IPS-20b (cell line): ENCODE measurements around the gene RAPGEF6.
"Not testable (repeated sequence)": the region's sequence is repeated elsewhere in the genome, so short reads cannot be mapped to it uniquely, and the experiment has no call there.

ENCODE experiments used
- H3K27ac ChIP-seq: one replicate; pipeline ENCODE4 v1.5.1; 2013; ENCODE audit warnings: low read length
- H3K27me3 ChIP-seq: 2 replicates; pipeline ENCODE4 v1.6.1; 2013; ENCODE audit warnings: mild to moderate bottlenecking, low read length, inconsistent platforms; ENCODE audit not compliant: insufficient read depth
- H3K36me3 ChIP-seq: 2 replicates; pipeline ENCODE4 v1.6.1; 2013; ENCODE audit warnings: low read depth, mild to moderate bottlenecking, inconsistent platforms, low read length, moderate library complexity; ENCODE audit not compliant: insufficient read depth
- H3K4me1 ChIP-seq: 2 replicates; pipeline ENCODE4 v1.6.1; 2013; ENCODE audit warnings: mild to moderate bottlenecking, control low read depth, inconsistent platforms, low read length, moderate library complexity; ENCODE audit not compliant: insufficient read depth
- H3K4me3 ChIP-seq: 2 replicates; pipeline ENCODE4 v1.5.1; 2013; ENCODE audit warnings: mild to moderate bottlenecking, low read length, inconsistent platforms
- H3K9ac ChIP-seq: 2 replicates; pipeline ENCODE4 v1.6.1; 2013; ENCODE audit warnings: low read depth, mild to moderate bottlenecking, inconsistent platforms, low read length, moderate library complexity
- H3K9me3 ChIP-seq: 2 replicates; pipeline ENCODE4 v1.6.1; 2013; ENCODE audit warnings: mild to moderate bottlenecking, low read depth, low read length, inconsistent platforms; ENCODE audit not compliant: insufficient read depth

Gene RAPGEF6, protein sequence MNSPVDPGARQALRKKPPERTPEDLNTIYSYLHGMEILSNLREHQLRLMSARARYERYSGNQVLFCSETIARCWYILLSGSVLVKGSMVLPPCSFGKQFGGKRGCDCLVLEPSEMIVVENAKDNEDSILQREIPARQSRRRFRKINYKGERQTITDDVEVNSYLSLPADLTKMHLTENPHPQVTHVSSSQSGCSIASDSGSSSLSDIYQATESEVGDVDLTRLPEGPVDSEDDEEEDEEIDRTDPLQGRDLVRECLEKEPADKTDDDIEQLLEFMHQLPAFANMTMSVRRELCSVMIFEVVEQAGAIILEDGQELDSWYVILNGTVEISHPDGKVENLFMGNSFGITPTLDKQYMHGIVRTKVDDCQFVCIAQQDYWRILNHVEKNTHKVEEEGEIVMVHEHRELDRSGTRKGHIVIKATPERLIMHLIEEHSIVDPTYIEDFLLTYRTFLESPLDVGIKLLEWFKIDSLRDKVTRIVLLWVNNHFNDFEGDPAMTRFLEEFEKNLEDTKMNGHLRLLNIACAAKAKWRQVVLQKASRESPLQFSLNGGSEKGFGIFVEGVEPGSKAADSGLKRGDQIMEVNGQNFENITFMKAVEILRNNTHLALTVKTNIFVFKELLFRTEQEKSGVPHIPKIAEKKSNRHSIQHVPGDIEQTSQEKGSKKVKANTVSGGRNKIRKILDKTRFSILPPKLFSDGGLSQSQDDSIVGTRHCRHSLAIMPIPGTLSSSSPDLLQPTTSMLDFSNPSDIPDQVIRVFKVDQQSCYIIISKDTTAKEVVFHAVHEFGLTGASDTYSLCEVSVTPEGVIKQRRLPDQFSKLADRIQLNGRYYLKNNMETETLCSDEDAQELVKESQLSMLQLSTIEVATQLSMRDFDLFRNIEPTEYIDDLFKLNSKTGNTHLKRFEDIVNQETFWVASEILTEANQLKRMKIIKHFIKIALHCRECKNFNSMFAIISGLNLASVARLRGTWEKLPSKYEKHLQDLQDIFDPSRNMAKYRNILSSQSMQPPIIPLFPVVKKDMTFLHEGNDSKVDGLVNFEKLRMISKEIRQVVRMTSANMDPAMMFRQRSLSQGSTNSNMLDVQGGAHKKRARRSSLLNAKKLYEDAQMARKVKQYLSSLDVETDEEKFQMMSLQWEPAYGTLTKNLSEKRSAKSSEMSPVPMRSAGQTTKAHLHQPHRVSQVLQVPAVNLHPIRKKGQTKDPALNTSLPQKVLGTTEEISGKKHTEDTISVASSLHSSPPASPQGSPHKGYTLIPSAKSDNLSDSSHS (N-terminal part only)

DNA sequence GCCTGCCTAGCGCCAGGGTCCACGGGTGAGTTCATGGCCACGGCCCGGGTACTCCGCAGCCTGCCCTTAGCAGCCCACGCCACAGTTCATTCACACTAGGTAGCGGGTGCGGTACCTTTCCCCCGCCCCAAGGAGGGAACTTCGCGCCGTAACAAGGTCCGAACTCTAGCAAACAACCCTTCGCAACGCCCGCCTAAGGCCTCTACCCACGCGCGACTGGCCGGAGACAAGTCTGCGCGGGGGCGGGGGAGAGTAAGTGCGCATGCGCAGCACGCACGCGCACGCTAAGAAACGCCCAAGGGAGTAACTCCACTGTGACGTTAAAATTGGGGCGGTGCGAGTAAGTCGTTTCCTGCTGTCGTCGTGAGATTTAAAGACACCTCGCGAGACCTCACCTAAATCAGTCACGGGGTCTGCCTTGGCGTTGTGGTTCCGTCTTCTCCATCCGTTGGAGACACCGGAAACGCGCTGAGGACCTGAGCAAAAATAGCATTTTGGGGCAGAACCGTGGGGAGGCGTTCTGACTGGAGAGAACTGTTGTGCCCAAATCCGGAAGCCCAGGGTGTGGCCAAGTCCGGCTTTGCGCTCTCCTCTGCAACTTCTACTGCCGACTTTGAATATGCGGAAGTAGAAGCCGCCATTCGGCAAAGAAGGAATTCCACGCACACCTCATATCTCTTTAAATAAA lies at the start of gene RAPGEF6:
RAPGEF6 (minus strand) TSS at position 234 of the 688 bp plus-strand sequence; CDS start at position 35, 199 bp downstream.
- Histone ChIP-seq H3K36me3 (no peaks in the 10 kb centered on the region), H3K9me3 (no peaks in the 10 kb centered on the region), H3K4me3 (peak within 1 kb of the TSS; percentile 96), H3K27ac (peak within 1 kb of the TSS; percentile 97), H3K9ac (peak within 1 kb of the TSS; percentile 98), H3K27me3 (no peaks in the 10 kb centered on the region), H3K4me1 (peaks cover 6% of the 10 kb centered on the region; the same call in 1 of the 2 replicates)

GRCh38 chr5:131684595-131684994 lies 49.6 kb upstream of the RAPGEF6 start:
- no peak overlapping the region for H3K27ac ChIP-seq
- H3K4me1 ChIP-seq: no peaks in the 10 kb centered on the region; the same call in 1 of the 2 replicates
- H3K9me3 ChIP-seq: no peaks in the 10 kb centered on the region
- H3K9ac ChIP-seq: no peak overlapping the region
- H3K4me3 ChIP-seq: no peak overlapping the region
- no peaks in the 10 kb centered on the region for H3K27me3 ChIP-seq
- no peaks in the 10 kb centered on the region for H3K36me3 ChIP-seq

- Histone ChIP-seq H3K27me3 (no peaks in the 10 kb centered on the region), H3K9ac (no peak overlapping the region), H3K9me3 (no peaks in the 10 kb centered on the region), H3K36me3 (0 out of 2 replicates have a peak, but pooled peaks cover 3% of the 10 kb centered on the region), H3K4me1 (no peaks in the 10 kb centered on the region; the same call in 1 of the 2 replicates), H3K4me3 (no peak overlapping the region), H3K27ac (no peak overlapping the region)
These were observed 49.0 kb upstream of the RAPGEF6 start for GRCh38 chr5:131684051-131684450.

DNA sequence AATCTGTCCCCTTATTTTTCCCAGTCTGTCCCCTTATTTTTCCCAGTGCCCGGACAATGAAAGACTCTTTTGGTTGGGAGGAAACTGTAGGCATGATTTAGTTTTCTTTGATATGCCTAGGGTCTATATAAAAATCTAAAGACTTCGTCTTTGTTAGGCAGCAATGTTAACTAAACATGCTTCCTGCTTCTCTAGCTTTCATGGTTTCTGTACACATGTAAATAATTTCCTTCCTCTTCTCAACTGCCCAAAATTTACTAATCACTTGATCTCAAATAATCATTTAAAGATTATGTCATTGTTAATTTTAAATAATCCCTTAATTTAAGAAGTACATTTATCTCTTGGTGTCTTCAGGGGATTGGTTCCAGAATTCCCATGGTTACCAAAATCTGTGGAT lies 47.8 kb upstream of the RAPGEF6 start:
- Histone ChIP-seq H3K4me3 (no peak overlapping the region), H3K4me1 (no peaks in the 10 kb centered on the region)

GRCh38 chr5:131682175-131682574 lies 47.1 kb upstream of the RAPGEF6 start:
- no peaks in the 10 kb centered on the region for H3K27me3 ChIP-seq
- peaks cover 14% of the 10 kb centered on the region; the same call in 1 of the 2 replicates for H3K36me3 ChIP-seq
- H3K9me3 ChIP-seq: no peaks in the 10 kb centered on the region
- no peaks in the 10 kb centered on the region for H3K4me1 ChIP-seq
- H3K9ac ChIP-seq: no peak overlapping the region
- H3K4me3 ChIP-seq: no peak overlapping the region
- no peak overlapping the region for H3K27ac ChIP-seq

More for the DNA sequence above, 47.8 kb upstream of the RAPGEF6 start:
- H3K27ac ChIP-seq: no peak overlapping the region
- peaks cover 7% of the 10 kb centered on the region; the same call in 1 of the 2 replicates for H3K36me3 ChIP-seq
- no peaks in the 10 kb centered on the region for H3K9me3 ChIP-seq
- no peaks in the 10 kb centered on the region for H3K27me3 ChIP-seq
- no peak overlapping the region for H3K9ac ChIP-seq

GRCh38 chr5:131679911-131680310 lies 44.9 kb upstream of the RAPGEF6 start:
- H3K9ac ChIP-seq: no peak overlapping the region
- no peaks in the 10 kb centered on the region for H3K9me3 ChIP-seq
- H3K27me3 ChIP-seq: no peaks in the 10 kb centered on the region
- no peaks in the 10 kb centered on the region for H3K4me1 ChIP-seq
- H3K27ac ChIP-seq: no peak overlapping the region
- H3K36me3 ChIP-seq: peaks cover 20% of the 10 kb centered on the region; the same call in 1 of the 2 replicates
- H3K4me3 ChIP-seq: no peak overlapping the region

GRCh38 chr5:131678273-131678672 lies 43.2 kb upstream of the RAPGEF6 start:
- not testable (repeated sequence) for H3K4me3 ChIP-seq, H3K9me3 ChIP-seq, H3K9ac ChIP-seq, H3K4me1 ChIP-seq, H3K27ac ChIP-seq, H3K27me3 ChIP-seq
- peaks cover 20% of the 10 kb centered on the region; the same call in 1 of the 2 replicates for H3K36me3 ChIP-seq

DNA sequence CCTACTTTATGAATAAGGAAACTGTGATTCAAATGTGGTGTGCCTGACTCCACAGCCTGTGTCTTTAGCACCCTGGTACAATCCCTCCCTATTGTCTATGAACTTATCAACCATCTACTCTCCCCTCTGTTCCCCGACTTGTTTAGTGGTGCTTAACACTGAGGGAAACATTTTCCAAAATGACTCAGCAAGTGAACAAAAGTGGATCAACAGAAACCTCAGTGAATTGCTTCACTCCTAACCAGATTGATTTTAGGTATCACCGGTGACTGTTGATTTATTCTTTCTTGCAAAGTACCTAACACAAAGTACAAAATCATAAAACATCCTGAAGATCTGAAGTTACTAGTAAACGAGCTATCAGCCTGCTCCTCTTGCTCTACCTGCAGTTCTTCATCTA lies 42.1 kb upstream of the RAPGEF6 start:
- Histone ChIP-seq H3K4me1 (no peaks in the 10 kb centered on the region; the same call in 1 of the 2 replicates), H3K9me3 (no peaks in the 10 kb centered on the region), H3K27ac (no peak overlapping the region), H3K36me3 (peaks cover 20% of the 10 kb centered on the region; the same call in 1 of the 2 replicates), H3K4me3 (no peak overlapping the region), H3K27me3 (no peaks in the 10 kb centered on the region), H3K9ac (no peak overlapping the region)

DNA sequence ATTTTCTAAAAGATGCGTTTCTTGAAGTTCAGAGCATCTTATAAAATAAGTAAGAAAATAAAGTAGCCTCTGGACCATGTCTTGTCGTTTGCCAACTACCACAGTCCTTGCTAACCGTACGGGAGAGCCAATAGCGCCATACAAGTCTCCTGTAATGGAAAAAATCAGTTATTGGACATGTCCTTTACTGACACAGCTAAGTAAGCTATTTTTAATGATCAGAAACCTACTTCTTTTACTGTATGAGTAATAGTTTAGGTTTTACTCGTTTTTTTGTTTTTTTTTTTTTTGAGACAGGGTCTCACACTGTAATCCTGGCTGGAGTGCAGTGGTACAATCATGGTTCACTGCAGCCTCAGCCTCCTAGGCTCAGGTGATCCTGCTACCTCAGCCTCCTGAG lies 37.7 kb upstream of the RAPGEF6 start:
- H3K36me3 ChIP-seq: peaks cover 30% of the 10 kb centered on the region
- no peak overlapping the region for H3K27ac ChIP-seq
- H3K4me3 ChIP-seq: no peak overlapping the region

GRCh38 chr5:131671994-131672655 lies 37.1 kb upstream of the RAPGEF6 start:
- H3K27ac ChIP-seq: no peak overlapping the region
- no peak overlapping the region for H3K4me3 ChIP-seq
- no peaks in the 10 kb centered on the region for H3K27me3 ChIP-seq
- peak overlapping the region; percentile 38; the same call in 1 of the 2 replicates for H3K9ac ChIP-seq
- H3K36me3 ChIP-seq: peaks cover 24% of the 10 kb centered on the region
- H3K9me3 ChIP-seq: no peaks in the 10 kb centered on the region
- no peaks in the 10 kb centered on the region; the same call in 1 of the 2 replicates for H3K4me1 ChIP-seq

More for the DNA sequence above, 37.7 kb upstream of the RAPGEF6 start:
- H3K4me1 ChIP-seq: no peaks in the 10 kb centered on the region; the same call in 1 of the 2 replicates
- H3K9me3 ChIP-seq: no peaks in the 10 kb centered on the region
- H3K27me3 ChIP-seq: no peaks in the 10 kb centered on the region
- H3K9ac ChIP-seq: no peak overlapping the region
